NCI-H2196 treated with DMSO at 0.1 percent for 48 hours (cell line): ENCODE measurements around the gene SLC4A5.
"Not testable (repeated sequence)": the region's sequence is repeated elsewhere in the genome, so short reads cannot be mapped to it uniquely, and the experiment has no call there.

Experiments used
- DNase-seq: peaks from one replicate; lab custom pipeline; 2025; ENCODE audit not compliant: unreplicated experiment; lab: John Stamatoyannopoulos, UW

Gene SLC4A5

DNA sequence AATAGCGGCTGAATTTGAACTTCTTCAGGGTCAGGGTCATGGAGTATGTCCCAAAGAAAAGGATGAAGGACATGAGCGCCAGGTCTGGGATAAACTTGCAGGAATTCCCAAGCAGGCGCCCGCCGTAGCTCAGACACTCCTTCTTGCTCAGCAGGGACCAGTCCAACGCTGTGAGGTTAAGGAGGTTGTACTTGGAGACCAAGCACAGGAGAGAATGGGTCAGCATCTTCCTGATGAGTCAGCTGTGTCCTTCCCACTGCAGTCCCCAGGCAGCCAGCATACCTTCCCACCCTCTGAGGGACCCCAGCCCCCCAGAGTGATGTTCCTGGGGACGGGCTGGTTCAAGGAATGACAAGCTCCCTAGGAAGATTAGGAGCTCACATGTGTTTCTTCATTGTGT lies 103.9 kb downstream of the SLC4A5 start:
- DNase-seq: no peak

DNA sequence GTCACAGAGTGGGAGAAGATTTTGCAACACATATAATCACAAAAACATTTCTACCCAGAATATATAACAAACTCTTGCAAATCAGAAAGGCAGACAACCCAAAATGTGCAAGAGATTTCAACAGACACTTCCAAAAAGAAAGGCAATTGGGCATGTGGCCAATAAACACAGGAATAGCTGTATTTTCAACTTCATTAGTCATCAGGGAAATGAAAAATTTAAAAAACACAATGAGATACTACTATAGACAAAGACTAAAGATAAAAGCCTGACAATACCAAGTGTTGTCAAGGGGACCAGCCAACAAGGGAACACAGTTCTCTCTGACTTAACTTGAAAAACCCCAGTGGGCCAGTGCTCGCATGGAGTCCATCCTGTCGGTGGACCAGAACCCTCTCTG lies 104.3 kb downstream of the SLC4A5 start:
- DNase-seq: no peak

DNA sequence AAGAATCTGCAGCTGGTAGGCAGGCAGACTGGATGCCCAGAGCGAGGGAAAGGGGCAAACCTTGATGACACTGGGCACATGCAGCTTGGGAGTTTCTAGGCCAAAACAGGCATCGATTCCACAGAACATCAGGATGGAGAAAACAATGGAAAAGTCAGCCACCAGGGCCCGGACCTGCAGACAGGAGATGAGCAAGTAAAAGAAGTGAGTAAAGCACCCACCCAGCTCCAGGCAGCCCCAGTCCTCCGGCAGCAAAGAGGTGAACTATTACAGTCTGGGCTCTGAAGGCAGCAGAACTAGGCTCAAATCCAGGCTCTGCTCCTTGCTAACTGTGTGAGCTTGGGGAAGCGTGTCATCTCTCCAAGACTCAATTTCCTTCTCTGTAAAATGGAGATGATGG lies 108.2 kb downstream of the SLC4A5 start:
- no peak for DNase-seq

DNA sequence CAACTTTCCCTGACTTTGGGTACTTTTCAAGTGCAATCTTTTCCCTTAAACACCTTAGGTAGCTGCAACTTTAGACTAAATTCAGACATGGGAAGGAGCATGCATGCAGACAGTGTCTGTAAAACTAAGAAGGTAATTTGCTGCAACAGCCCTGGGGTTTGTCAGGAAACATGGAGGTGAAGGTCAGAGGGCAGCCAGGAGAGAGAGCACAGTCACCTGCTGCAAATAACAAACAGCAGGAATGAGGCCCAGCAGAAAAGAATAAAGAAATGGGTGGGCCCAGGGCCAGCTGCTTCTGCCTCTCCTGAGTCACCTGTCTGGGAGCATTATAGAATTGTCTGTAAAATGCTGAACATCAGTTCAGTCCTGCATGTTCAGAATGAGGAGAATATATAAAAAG lies 109.6 kb downstream of the SLC4A5 start:
- DNase-seq: peak; percentile 1

DNA sequence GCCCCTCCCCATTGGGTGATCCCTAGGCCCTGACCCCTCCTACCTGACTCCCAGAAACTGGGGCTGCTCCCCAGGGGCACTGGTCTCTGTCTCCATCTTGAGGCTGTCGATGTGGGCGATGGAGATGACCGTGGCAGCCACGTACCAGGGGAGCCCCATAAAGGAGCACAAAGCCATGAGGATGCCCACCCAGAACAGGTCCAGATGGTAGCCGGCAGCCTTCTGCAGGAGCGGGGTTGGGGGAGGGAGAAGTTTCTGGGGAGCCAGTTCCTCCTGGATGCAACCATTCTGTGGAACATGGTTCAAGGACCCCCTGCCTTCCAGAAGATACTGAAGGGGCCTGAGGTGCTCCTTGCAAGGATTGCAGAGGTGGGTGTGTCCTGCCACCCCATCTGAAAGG lies 110.8 kb downstream of the SLC4A5 start:
- no peak for DNase-seq

DNA sequence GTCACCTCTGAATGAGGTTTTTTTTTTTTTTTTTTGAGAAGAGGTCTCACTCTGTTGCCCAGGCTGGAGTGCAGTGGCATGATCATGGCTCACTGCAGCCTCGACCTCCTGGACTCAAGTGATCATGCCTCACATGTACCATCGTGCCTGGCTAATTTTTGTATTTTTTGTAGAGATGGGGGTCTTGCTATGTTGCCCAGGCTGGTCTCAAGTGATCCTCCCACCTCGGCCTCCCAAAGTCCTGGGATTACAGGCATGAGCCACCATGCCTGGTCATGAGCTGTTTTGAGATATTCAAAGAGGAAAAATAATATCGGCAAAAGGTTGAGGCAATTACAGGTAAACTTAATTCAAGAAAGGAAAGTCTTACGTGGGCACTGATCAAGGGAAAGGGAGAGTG lies 113.4 kb downstream of the SLC4A5 start:
- not testable (repeated sequence) for DNase-seq

GRCh38 chr2:74228772-74229171 lies 114.4 kb downstream of the SLC4A5 start:
- DNase-seq: no peak

- no peak for DNase-seq
Measured at GRCh38 chr2:74227646-74228045, 115.6 kb downstream of the SLC4A5 start.

DNA sequence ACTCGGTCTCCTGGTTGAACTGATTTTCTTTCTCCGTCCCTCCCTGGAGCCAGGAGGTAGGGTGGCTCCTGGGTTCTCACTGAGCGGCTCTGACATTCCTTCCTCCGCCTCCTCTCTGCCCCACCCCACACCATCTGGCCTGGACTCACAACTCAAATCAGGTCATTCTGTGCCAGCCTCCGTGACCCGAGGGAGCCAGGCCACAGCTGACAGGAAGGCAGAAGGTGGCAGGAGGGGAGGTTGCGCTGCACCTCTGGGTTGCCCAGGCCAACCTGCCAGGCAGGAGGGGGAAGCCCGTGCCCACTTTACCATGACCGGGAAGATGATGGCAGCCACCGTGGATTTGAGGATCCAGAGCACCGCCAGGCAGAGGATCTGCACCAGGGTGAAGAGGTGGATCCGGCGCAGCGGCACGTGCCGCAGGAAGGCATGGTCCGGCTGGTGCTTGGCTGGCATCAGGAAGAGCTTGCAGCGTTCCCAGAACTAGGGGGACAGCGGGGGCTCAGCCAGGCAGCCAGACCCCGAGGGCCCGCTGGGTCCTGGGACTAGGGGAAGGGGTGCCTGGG lies 116.5 kb downstream of the SLC4A5 start:
- DNase-seq: no peak

- no peak for DNase-seq
Measured at GRCh38 chr2:74225698-74226459, 117.3 kb downstream of the SLC4A5 start.

DNA sequence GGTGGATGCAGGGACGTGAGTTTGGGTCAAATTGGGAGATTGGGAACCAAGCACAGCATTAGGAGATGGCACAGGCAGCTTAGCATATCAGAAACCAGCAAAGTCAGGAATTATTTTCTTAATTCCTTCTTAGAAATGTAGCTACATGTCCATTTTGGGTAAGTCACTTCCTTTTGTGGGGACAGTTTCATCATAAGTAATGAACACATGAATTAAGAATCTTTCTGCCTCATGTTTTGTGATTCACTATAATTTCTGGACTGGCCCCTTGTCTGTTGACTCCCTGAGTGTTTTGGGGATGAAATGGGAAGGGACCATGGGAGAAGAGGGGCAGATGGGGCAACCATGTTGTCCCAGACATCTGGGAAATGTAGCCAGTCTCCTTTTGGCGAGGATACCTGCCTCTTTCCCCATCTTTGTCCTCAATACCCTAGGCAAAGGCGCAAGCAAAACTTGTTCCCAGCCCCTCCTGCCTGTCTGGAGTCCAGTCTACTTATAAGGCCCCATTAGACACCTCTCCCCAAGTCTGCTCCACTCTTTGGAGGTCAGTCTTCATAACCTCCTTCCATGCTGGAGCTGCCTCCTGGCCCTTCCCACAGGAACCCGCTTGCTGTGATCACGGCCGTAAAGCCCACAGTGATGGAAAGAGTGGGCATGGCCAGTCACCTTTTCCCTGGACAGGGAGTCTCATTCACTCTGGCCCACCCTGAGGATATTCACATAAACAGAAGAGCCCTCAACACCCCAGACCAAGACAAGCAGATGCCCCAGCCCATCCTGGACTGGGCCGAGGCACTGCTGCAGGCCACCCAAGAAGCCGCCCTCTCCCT lies 119.1 kb downstream of the SLC4A5 start:
- DNase-seq: no peak

DNA sequence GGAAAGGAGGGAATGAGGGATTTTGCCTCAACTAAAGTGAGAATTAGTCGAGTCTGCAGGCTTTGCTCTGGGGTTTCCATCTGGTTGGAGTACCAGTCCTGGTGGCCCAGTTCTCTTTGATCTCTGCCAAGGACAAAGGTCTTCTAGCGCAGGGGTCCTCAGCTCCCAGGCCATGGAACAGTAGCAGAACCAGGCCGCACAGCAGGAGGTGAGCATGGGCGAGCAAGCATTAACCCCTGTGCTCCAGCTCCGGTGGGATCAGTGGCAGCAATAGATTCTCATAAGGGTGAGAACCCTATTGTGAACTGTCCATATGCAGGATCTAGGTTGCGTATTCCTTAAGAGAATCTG lies 120.9 kb downstream of the SLC4A5 start:
- DNase-seq: no peak

DNA sequence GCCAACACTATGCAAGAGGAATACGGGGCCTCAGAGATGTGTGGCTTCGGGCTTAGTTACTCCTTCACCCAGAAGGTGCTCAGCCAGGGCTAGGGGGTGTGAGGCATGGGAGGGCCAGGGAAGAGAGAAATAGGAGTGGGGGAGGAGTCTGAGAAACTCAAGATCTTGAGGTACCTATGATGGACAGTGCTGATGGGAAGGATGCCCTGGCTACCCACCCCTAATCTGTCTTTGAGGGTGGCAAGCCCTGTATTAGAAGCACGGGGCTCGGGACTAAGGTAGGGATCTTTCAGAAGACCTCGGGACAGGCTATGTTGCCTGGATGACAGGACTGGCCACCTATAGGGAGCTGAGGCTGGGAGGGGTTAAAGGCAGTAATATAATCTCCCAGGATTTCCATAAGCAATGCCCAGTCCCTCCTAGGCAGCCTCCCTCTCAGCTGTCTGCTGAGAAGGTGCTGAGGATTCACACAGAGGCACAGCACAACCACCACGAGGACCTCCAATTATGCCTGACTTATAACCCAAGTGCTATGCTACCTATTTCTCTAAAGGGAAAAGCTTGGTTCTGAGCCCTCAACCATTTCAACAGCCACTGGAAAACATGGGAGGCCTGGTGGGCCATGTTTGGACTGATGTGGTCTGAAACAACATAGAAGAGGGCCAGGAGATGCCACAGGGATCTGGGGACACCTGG lies 121.5 kb downstream of the SLC4A5 start:
- no peak for DNase-seq

DNA sequence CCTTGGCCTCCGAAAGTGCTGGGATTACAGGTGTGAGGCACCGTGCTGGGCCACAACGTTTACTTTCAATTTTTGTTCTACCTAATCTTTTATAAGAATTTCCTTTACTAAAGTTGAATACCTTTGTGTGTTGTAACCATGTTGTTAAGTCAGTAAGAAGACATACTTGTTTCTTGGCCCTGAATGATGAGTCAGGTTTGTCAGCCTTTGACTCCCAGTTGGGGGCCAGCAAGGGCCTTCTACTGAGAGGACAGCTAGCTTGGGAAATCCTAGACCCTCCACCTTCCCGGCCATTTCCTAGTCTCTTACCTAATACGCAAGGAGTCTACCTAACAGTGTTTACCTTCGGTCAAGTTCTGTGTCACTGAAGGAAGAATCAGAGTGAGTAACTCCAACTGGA lies 122.1 kb downstream of the SLC4A5 start:
- DNase-seq: no peak

GRCh38 chr2:74219846-74220486 lies 123.2 kb downstream of the SLC4A5 start:
- no peak for DNase-seq

GRCh38 chr2:74216642-74217041 lies 126.6 kb downstream of the SLC4A5 start:
- DNase-seq: no peak

DNA sequence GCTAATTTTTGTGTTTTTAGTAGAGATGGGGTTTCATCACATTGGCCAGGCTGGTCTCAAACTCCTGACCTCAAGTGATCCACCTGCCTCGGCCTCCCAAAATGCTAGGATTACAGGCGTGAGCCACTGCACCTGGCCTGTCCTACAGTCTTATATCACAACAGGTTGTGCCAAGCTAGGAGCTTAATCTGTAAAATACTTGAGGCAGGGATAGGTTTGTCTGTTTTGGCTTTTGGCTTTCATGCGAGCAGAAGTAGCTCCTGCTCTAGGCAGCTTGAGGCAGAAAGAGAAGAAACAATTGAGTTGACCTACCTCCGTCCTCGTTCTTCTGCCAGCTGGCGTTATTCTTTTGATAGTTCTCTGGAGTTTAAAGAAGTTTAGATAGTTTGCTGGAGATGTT lies 127.4 kb downstream of the SLC4A5 start:
- DNase-seq: not testable (repeated sequence)

GRCh38 chr2:74212702-74213410 lies 130.4 kb downstream of the SLC4A5 start:
- DNase-seq: no peak

- no peak for DNase-seq
Measured at GRCh38 chr2:74206180-74206688, 137.0 kb downstream of the SLC4A5 start.

GRCh38 chr2:74205596-74205995 lies 137.6 kb downstream of the SLC4A5 start:
- DNase-seq: no peak
